ENCODE data around the gene TLL1. TPM values are rescaled to one million over a fixed set of nuclear protein-coding genes. Genes with fewer than 3 reads are reported as not detected.

TLL1 gene
- total RNA-seq, 1 donor from 2014 or later = 2.2 TPM

DNA sequence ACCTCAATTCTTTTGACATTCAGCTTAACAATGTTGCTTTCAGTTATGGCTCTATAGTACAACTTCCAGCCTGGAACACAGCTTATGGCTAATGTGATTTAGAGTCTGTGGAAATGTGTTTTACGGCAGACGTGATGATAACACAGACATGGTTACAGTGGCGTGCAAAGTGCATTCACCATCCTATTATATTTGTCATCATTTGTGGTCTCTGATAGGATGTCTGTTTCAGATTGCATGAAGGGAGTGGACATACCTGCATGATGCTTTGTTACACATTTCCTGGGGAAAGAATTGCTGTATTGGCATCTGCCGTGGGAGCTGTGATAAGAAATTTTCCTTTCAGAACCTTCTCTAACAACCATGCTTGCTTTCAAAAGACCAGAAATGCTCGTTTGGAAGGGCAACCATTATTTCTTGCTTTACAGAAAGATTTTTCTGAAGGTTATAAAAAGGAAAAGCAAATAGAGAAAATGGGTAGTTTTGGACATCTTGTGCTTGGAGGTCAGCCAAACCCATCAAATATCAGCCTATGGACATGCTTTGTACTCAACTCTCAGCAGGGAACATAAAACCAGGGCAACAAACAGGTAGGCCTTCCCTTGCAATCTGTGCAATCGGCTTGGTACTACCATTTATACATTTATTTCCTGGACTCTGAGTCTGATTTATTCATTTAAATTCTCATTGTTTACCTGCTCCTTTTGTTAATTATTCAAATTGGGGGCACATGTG, 273.9 kb downstream of the TLL1 start:
- DNase-seq (ENCODE audit: low read depth, low spot score) = no peak

All from pulmonary artery endothelial cell (primary cell).